Stomach smooth muscle (tissue), 2 donors: ENCODE data around the gene NUDT1.

Experiments used
- H3K27ac ChIP-seq: one replicate; pipeline ENCODE4 v1.7.0; 2013; ENCODE audit warnings: mild to moderate bottlenecking, low read length, inconsistent platforms
- H3K27me3 ChIP-seq, 2 donors: one replicate each; pipeline ENCODE4 v1.7.0; 2013; ENCODE audit warnings: low read length in 2 of 2; ENCODE audit not compliant: insufficient read depth in 2 of 2, control insufficient read depth in 1 of 2
- H3K36me3 ChIP-seq, 2 donors: one replicate each; pipeline ENCODE4 v1.7.0; 2013; ENCODE audit warnings: low read length in 2 of 2; ENCODE audit not compliant: control insufficient read depth in 2 of 2, insufficient read depth in 2 of 2
- H3K4me1 ChIP-seq: one replicate; pipeline ENCODE4 v1.7.0; 2013; ENCODE audit warnings: low read length; ENCODE audit not compliant: control insufficient read depth, insufficient read depth
- H3K4me3 ChIP-seq, 2 donors: one replicate each; pipeline ENCODE4 v1.7.0; 2013; ENCODE audit warnings: low read length in 2 of 2
- H3K9ac ChIP-seq, 2 donors: one replicate each; pipeline ENCODE4 v1.7.0; 2013; ENCODE audit warnings: low read length in 2 of 2, mild to moderate bottlenecking in 1 of 2
- H3K9me3 ChIP-seq, 2 donors: one replicate each; pipeline ENCODE4 v1.7.0; 2013; ENCODE audit warnings: low read length in 2 of 2; ENCODE audit not compliant: control insufficient read depth in 2 of 2
- donor health status: healthy.
- donor health status: Pancreatic carcinoma.

The NUDT1 gene

GRCh38 chr7:2199528-2199927 lies 42.5 kb upstream of the NUDT1 start:
- Histone ChIP-seq H3K27me3 (no peaks in the 10 kb centered on the region), H3K36me3 (peaks cover 3 to 13% of the 10 kb centered on the region in 2 donors), H3K9me3 (no peaks in the 10 kb centered on the region)

GRCh38 chr7:2199956-2200583 lies 42.0 kb upstream of the NUDT1 start:
- H3K4me3 ChIP-seq = no peak overlapping the region
- no peak overlapping the region for H3K27ac ChIP-seq
- peaks cover 3 to 13% of the 10 kb centered on the region in 2 donors for H3K36me3 ChIP-seq
- no peak overlapping the region for H3K9ac ChIP-seq
- H3K9me3 ChIP-seq = no peaks in the 10 kb centered on the region
- no peaks in the 10 kb centered on the region for H3K27me3 ChIP-seq
- peaks cover 32% of the 10 kb centered on the region for H3K4me1 ChIP-seq

More at GRCh38 chr7:2199528-2199927, 42.5 kb upstream of the NUDT1 start:
- no peak overlapping the region for H3K27ac ChIP-seq
- H3K4me1 ChIP-seq = peaks cover 27% of the 10 kb centered on the region
- H3K4me3 ChIP-seq = no peak overlapping the region
- no peak overlapping the region for H3K9ac ChIP-seq

- no peak overlapping the region for H3K4me3 ChIP-seq
- no peaks in the 10 kb centered on the region for H3K9me3 ChIP-seq
- peaks cover 3 to 11% of the 10 kb centered on the region in 2 donors for H3K36me3 ChIP-seq
- no peak overlapping the region for H3K9ac ChIP-seq
- no peak overlapping the region for H3K27ac ChIP-seq
- no peaks in the 10 kb centered on the region for H3K27me3 ChIP-seq
- peaks cover 38% of the 10 kb centered on the region for H3K4me1 ChIP-seq
Observed at GRCh38 chr7:2200584-2200980, 41.4 kb upstream of the NUDT1 start.

- Histone ChIP-seq H3K27me3 (no peaks in the 10 kb centered on the region), H3K36me3 (peaks cover 3 to 6% of the 10 kb centered on the region in 2 donors), H3K9me3 (no peaks in the 10 kb centered on the region), H3K4me3 (no peak overlapping the region), H3K4me1 (peaks cover 38% of the 10 kb centered on the region), H3K9ac (no peak overlapping the region), H3K27ac (no peak overlapping the region)
Observed at GRCh38 chr7:2201128-2201527, 40.9 kb upstream of the NUDT1 start.

- Histone ChIP-seq H3K36me3 (peaks cover 3 to 4% of the 10 kb centered on the region in 2 donors), H3K9ac (no peak overlapping the region), H3K27me3 (no peaks in the 10 kb centered on the region), H3K27ac (no peak overlapping the region), H3K4me1 (peaks cover 38% of the 10 kb centered on the region), H3K9me3 (no peaks in the 10 kb centered on the region), H3K4me3 (no peak overlapping the region)
Observed at GRCh38 chr7:2201686-2202360, 40.2 kb upstream of the NUDT1 start.

GRCh38 chr7:2202361-2202761 lies 39.7 kb upstream of the NUDT1 start:
- H3K4me1 ChIP-seq = peaks cover 38% of the 10 kb centered on the region
- peaks cover 5% of the 10 kb centered on the region in 2 donors for H3K36me3 ChIP-seq
- no peaks in the 10 kb centered on the region for H3K9me3 ChIP-seq
- no peak overlapping the region for H3K9ac ChIP-seq
- no peaks in the 10 kb centered on the region for H3K27me3 ChIP-seq
- H3K27ac ChIP-seq = no peak overlapping the region
- no peak overlapping the region for H3K4me3 ChIP-seq

- H3K9me3 ChIP-seq = no peaks in the 10 kb centered on the region
- H3K4me3 ChIP-seq = peak overlapping the region in 1 of 2 donors; percentile 44
- H3K9ac ChIP-seq = no peak overlapping the region
- peak overlapping the region; percentile 53 for H3K27ac ChIP-seq
- peaks cover 38% of the 10 kb centered on the region for H3K4me1 ChIP-seq
- peaks cover 10 to 13% of the 10 kb centered on the region in 2 donors for H3K36me3 ChIP-seq
- H3K27me3 ChIP-seq = no peaks in the 10 kb centered on the region
Observed at GRCh38 chr7:2202901-2203765, 38.9 kb upstream of the NUDT1 start.

- Histone ChIP-seq H3K4me1 (peaks cover 38% of the 10 kb centered on the region), H3K27me3 (no peaks in the 10 kb centered on the region), H3K27ac (peak overlapping the region; percentile 53), H3K36me3 (peaks cover 10 to 13% of the 10 kb centered on the region in 2 donors), H3K4me3 (peak overlapping the region; percentile 23 to 44), H3K9me3 (no peaks in the 10 kb centered on the region), H3K9ac (peak overlapping the region in 1 of 2 donors; percentile 51)
Observed at GRCh38 chr7:2203766-2204300, 38.2 kb upstream of the NUDT1 start.

- Histone ChIP-seq H3K27me3 (no peaks in the 10 kb centered on the region), H3K36me3 (peaks cover 12 to 13% of the 10 kb centered on the region in 2 donors), H3K9ac (peak overlapping the region in 1 of 2 donors; percentile 51), H3K27ac (peak overlapping the region; percentile 53), H3K9me3 (no peaks in the 10 kb centered on the region), H3K4me3 (peak overlapping the region; percentile 23 to 44), H3K4me1 (peaks cover 43% of the 10 kb centered on the region)
Observed at GRCh38 chr7:2204446-2204845, 37.6 kb upstream of the NUDT1 start.

GRCh38 chr7:2205036-2205780 lies 36.8 kb upstream of the NUDT1 start:
- H3K4me1 ChIP-seq = peaks cover 46% of the 10 kb centered on the region
- H3K27me3 ChIP-seq = no peaks in the 10 kb centered on the region
- peaks cover 9 to 12% of the 10 kb centered on the region in 2 donors for H3K36me3 ChIP-seq
- peak overlapping the region; percentile 53 for H3K27ac ChIP-seq
- no peak overlapping the region for H3K4me3 ChIP-seq
- H3K9me3 ChIP-seq = no peaks in the 10 kb centered on the region
- no peak overlapping the region for H3K9ac ChIP-seq
